Omental fat pad (tissue), 4 donors: ENCODE measurements around the gene ARHGAP42. TPM values are rescaled to one million over a fixed set of nuclear protein-coding genes. Genes with fewer than 3 reads are reported as not detected.

Experiments used
- ATAC-seq: fragments of 150-250 bp; one replicate; pipeline ENCODE4 v1.9.1; 2016; ENCODE audit warnings: mild to moderate bottlenecking, moderate library complexity; ENCODE audit not compliant: low FRiP score
- DNase-seq: peaks from one replicate; pipeline ENCODE4 v3.0.0-alpha.2; 2019; ENCODE audit warnings: low spot score
- total RNA-seq, 4 donors: library from RNA; depleted of rRNA; stranded (reverse); fragments of >200 nt; gene quantifications; one replicate each; pipeline ENCODE4 v1.1.0, GENCODE V29; 2016
- TF ChIP-seq, protein P1 (sequence below), 3 donors: fragments of 450-650 bp; IDR thresholded peaks; one replicate each; pipeline ENCODE4 v1.5.1; 2016 to 2017; ENCODE audit warnings: antibody characterized with exemption in 3 of 3, mild to moderate bottlenecking in 3 of 3, moderate library complexity in 2 of 3

Gene ARHGAP42
- total RNA-seq, 4 donors from 2014 or later, result 9.6 to 47.4 (median 15.7) TPM

GRCh38 chr11:100918551-100919500 lies 231.7 kb downstream of the ARHGAP42 start:
- DNase-seq (no peak), ATAC-seq (no peak)
- TF ChIP-seq, protein P1, sequence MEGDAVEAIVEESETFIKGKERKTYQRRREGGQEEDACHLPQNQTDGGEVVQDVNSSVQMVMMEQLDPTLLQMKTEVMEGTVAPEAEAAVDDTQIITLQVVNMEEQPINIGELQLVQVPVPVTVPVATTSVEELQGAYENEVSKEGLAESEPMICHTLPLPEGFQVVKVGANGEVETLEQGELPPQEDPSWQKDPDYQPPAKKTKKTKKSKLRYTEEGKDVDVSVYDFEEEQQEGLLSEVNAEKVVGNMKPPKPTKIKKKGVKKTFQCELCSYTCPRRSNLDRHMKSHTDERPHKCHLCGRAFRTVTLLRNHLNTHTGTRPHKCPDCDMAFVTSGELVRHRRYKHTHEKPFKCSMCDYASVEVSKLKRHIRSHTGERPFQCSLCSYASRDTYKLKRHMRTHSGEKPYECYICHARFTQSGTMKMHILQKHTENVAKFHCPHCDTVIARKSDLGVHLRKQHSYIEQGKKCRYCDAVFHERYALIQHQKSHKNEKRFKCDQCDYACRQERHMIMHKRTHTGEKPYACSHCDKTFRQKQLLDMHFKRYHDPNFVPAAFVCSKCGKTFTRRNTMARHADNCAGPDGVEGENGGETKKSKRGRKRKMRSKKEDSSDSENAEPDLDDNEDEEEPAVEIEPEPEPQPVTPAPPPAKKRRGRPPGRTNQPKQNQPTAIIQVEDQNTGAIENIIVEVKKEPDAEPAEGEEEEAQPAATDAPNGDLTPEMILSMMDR (IDR thresholded peaks at IDR 0.05), result no peak

DNA sequence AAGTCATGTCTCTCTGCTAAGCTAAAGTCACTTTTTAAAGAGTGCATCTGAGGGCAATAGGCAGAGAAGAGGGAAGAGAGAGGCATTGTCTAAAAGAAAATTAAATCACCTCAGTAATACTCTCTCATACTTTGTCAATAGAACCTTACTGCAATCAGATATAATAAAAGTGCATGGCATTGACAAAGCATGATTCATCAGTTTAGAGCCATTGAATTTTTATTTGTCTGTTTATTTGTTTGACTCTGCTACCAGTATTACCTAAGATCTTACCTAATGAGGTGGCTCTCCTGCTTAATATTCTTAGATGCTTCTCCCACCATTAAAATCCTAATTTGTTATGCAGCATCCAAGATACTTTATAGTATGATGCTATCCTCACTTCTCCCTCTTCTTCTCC lies 233.5 kb downstream of the ARHGAP42 start:
- DNase-seq (no peak), ATAC-seq (no peak)
- TF ChIP-seq, protein P1 (IDR thresholded peaks at IDR 0.05), result no peak

GRCh38 chr11:100922121-100922520 lies 235.0 kb downstream of the ARHGAP42 start:
- ATAC-seq (no peak), DNase-seq (no peak)
- TF ChIP-seq, protein P1 (IDR thresholded peaks at IDR 0.05), result no peak

- DNase-seq, result no peak
- TF ChIP-seq, protein P1 (IDR thresholded peaks at IDR 0.05), result no peak
- ATAC-seq, result no peak
These were observed 236.5 kb downstream of the ARHGAP42 start for GRCh38 chr11:100923555-100923954.

DNA sequence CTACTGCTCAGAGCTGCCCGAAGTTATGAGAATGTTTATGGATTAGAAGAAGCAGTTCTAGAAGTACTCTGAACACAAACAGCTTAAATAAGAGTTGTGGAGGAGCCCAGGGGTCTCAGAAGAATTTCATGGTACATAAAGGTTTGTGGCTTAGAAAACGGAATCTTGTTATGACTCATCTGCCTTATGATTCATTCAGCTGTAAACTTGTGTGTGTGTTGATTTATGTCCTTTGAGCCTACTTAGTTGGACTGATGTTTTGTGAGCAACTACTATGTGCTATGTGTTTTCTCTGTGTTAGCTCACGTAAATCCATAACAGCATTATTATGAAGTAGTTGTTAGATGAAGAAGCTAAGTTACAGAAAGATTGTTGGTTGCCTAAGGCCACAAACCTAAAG lies 238.8 kb downstream of the ARHGAP42 start:
- DNase-seq, result no peak
- TF ChIP-seq, protein P1 (IDR thresholded peaks at IDR 0.05), result no peak
- no peak for ATAC-seq

GRCh38 chr11:100927579-100927978 lies 240.5 kb downstream of the ARHGAP42 start:
- ATAC-seq (no peak), DNase-seq (no peak)
- TF ChIP-seq, protein P1 (IDR thresholded peaks at IDR 0.05), result no peak

- no peak for ATAC-seq
These were observed 241.3 kb downstream of the ARHGAP42 start for GRCh38 chr11:100928426-100928825.

More at GRCh38 chr11:100928426-100928825, 241.3 kb downstream of the ARHGAP42 start:
- DNase-seq, result no peak
- TF ChIP-seq, protein P1 (IDR thresholded peaks at IDR 0.05), result no peak
